Osteocyte (in vitro differentiated cells): ENCODE data around the gene EGR1. TPM values are rescaled to one million over a fixed set of nuclear protein-coding genes. Genes with fewer than 3 reads are reported as not detected.

ENCODE experiments used
- DNase-seq: peaks from one replicate; pipeline ENCODE4 v3.0.0; 2021; ENCODE audit warnings: mixed read lengths; ENCODE audit not compliant: unreplicated experiment; ENCODE audit errors: extremely low spot score
- H3K27ac Mint-ChIP-seq: one replicate; pipeline ENCODE4 v1.8.0; 2021; ENCODE audit warnings: mild to moderate bottlenecking, mixed read lengths; ENCODE audit not compliant: unreplicated experiment
- H3K27me3 Mint-ChIP-seq: one replicate; pipeline ENCODE4 v1.8.0; 2021; ENCODE audit warnings: mixed read lengths; ENCODE audit not compliant: unreplicated experiment
- H3K36me3 Mint-ChIP-seq: one replicate; pipeline ENCODE4 v1.8.0; 2021; ENCODE audit warnings: mixed read lengths; ENCODE audit not compliant: unreplicated experiment
- H3K4me1 Mint-ChIP-seq: one replicate; pipeline ENCODE4 v1.8.0; 2021; ENCODE audit warnings: mixed read lengths; ENCODE audit not compliant: unreplicated experiment
- H3K4me3 Mint-ChIP-seq: one replicate; pipeline ENCODE4 v1.8.0; 2021; ENCODE audit warnings: mild to moderate bottlenecking, moderate library complexity, mixed read lengths; ENCODE audit not compliant: unreplicated experiment
- H3K9me3 Mint-ChIP-seq: one replicate; pipeline ENCODE4 v1.8.0; 2021; ENCODE audit warnings: mixed read lengths; ENCODE audit not compliant: unreplicated experiment
- total RNA-seq: library from RNA; stranded (reverse); gene quantifications from 2 replicates; pipeline ENCODE4 v1.2.1, GENCODE V29; 2021
- TF ChIP-seq, protein P1 (sequence below): fragments of 200-600 bp; sonication (generic); IDR thresholded peaks from 2 replicates; pipeline ENCODE4 v1.5.0; 2021; ENCODE audit warnings: antibody characterized with exemption, mild to moderate bottlenecking, moderate library complexity

Gene EGR1
- total RNA-seq, 1 donor from 2014 or later = 415 TPM

DNA sequence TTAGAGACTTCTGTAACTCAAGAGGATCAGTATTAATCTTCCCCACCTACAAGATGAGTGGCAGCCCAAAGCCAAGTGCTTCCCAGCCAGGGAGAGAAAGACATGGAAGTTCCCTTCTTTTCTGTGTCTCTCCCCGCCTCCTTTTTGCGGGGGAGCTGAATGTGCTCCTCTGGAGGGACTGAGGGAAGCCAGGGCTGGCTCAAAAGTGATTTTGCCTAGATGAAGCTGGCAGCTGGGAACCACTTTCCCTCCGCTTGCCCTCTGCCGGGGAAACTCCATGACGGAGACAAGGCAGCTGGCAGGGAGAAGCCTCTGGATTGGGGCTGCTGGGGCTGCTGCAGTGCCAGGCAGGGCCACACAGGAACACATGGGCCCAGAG is 24.4 kb downstream of the EGR1 start:
- no peak overlapping the region for H3K27ac Mint-ChIP-seq
- no peak overlapping the region for H3K4me3 Mint-ChIP-seq

GRCh38 chr5:138490648-138491283 is 25.5 kb downstream of the EGR1 start:
- no peak for DNase-seq
- no peaks in the 10 kb centered on the region for H3K36me3 Mint-ChIP-seq
- no peaks in the 10 kb centered on the region for H3K9me3 Mint-ChIP-seq

More for the DNA sequence above, 24.4 kb downstream of the EGR1 start:
- no peak for DNase-seq
- Mint-ChIP-seq H3K4me1 (peaks cover 11% of the 10 kb centered on the region), H3K9me3 (no peaks in the 10 kb centered on the region), H3K36me3 (no peaks in the 10 kb centered on the region), H3K27me3 (peaks cover 25% of the 10 kb centered on the region)
- TF ChIP-seq, protein P1, sequence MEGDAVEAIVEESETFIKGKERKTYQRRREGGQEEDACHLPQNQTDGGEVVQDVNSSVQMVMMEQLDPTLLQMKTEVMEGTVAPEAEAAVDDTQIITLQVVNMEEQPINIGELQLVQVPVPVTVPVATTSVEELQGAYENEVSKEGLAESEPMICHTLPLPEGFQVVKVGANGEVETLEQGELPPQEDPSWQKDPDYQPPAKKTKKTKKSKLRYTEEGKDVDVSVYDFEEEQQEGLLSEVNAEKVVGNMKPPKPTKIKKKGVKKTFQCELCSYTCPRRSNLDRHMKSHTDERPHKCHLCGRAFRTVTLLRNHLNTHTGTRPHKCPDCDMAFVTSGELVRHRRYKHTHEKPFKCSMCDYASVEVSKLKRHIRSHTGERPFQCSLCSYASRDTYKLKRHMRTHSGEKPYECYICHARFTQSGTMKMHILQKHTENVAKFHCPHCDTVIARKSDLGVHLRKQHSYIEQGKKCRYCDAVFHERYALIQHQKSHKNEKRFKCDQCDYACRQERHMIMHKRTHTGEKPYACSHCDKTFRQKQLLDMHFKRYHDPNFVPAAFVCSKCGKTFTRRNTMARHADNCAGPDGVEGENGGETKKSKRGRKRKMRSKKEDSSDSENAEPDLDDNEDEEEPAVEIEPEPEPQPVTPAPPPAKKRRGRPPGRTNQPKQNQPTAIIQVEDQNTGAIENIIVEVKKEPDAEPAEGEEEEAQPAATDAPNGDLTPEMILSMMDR = no peak

GRCh38 chr5:138491284-138491648 is 26.0 kb downstream of the EGR1 start:
- peaks cover 11% of the 10 kb centered on the region for H3K4me1 Mint-ChIP-seq
- no peak for DNase-seq
- H3K27ac Mint-ChIP-seq = no peak overlapping the region
- H3K36me3 Mint-ChIP-seq = no peaks in the 10 kb centered on the region
- H3K4me3 Mint-ChIP-seq = peak overlapping the region; percentile 35
- TF ChIP-seq, protein P1 = no peak
- no peaks in the 10 kb centered on the region for H3K9me3 Mint-ChIP-seq
- peaks cover 25% of the 10 kb centered on the region for H3K27me3 Mint-ChIP-seq

More at GRCh38 chr5:138490648-138491283, 25.5 kb downstream of the EGR1 start:
- Mint-ChIP-seq H3K27me3 (peaks cover 25% of the 10 kb centered on the region), H3K4me3 (peak overlapping the region; percentile 35), H3K4me1 (peaks cover 11% of the 10 kb centered on the region), H3K27ac (no peak overlapping the region)
- TF ChIP-seq, protein P1 = no peak

DNA sequence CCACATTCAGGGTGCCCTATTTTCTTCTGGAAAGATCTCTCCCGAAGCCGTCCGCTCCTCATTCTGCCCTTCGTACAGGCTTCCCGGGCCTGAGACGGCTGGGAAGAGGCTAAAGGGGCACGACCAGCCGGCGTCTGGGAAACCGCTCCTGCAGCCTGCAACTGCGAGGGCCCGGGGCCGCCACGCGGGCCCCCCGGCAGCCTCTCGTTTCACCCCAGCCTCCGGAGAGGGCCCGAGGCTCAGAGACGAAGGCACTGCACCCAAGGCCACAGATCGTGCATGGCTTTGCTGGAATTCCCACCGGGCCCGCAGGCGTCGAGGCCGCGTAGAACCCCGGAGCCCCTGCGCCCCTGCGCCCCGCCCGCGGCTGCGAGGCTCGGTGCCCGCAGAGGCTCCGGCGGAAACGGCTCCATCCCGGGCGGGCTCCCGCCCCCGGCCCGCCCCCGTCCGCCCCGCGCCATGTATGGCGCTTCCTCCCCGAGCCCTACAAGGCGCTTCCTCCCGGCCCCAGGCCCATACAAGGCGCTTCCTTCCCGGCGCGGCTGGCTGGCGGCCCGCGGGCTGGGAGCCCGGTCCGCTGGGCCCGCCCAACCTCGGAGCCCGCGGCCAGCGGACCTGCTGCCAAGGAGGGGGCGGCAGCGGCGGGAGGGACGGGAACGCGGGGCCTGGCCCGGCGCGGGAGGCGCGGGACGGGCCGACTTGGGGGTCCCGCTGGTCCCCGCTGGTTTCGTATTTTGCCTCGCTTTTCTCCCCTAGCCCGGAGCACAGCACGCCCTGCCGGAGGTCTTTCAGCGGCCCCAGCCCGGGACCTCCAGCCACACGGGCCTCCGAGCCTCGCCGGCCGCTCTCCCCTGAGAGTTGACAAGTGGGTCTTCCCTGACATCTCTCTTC is 26.6 kb downstream of the EGR1 start:
- Mint-ChIP-seq H3K4me3 (peak overlapping the region; percentile 76), H3K27me3 (peaks cover 25% of the 10 kb centered on the region), H3K36me3 (no peaks in the 10 kb centered on the region), H3K4me1 (peaks cover 11% of the 10 kb centered on the region), H3K9me3 (no peaks in the 10 kb centered on the region), H3K27ac (peak overlapping the region; percentile 63)
- TF ChIP-seq, protein P1 = no peak
- DNase-seq = peak; percentile 96

DNA sequence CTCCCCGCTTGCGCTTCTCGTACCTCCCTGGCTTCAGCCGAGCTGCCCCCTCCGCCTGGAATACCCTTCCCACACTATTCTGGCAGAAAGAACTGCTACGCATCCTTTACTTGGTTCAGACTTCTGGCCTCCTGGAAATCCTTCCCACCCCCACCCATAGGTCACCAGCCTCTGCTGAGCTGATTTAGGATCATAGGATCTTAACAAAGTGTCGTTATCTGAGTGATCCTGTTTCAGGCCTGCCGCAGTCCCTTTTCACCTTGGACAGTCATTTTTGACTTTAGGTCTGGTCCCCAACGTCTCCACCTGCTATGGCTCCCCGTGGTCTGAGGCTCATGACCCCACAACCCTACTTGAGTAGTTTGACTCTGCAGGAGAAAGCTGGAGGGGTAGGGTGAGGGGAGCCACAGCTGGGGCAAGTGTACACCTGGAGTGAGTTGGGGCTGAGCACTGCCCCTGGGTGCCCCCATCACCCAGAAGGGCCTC is 27.3 kb downstream of the EGR1 start:
- TF ChIP-seq, protein P1 = no peak
- Mint-ChIP-seq H3K27me3 (peaks cover 25% of the 10 kb centered on the region), H3K36me3 (no peaks in the 10 kb centered on the region), H3K4me1 (peaks cover 11% of the 10 kb centered on the region), H3K4me3 (peak overlapping the region; percentile 76), H3K9me3 (no peaks in the 10 kb centered on the region), H3K27ac (peak overlapping the region; percentile 63)
- DNase-seq = no peak
